Neuronal stem cell (in vitro differentiated cells): ENCODE measurements around the gene CLTC.

Experiments
- DNase-seq: peaks from one replicate; pipeline ENCODE4 v3.0.0-alpha.2; 2013; ENCODE audit warnings: low spot score
- H2AFZ ChIP-seq: one replicate; pipeline ENCODE4 v1.6.1; 2013; ENCODE audit warnings: mild to moderate bottlenecking, low read length, inconsistent platforms
- H2AK5ac ChIP-seq: 2 replicates; pipeline ENCODE4 v1.6.1; 2013; ENCODE audit warnings: low read depth, mild to moderate bottlenecking, inconsistent platforms, low read length, moderate library complexity, mixed read lengths
- H2BK120ac ChIP-seq: 2 replicates; pipeline ENCODE4 v1.6.1; 2013; ENCODE audit warnings: low read depth, mild to moderate bottlenecking, inconsistent platforms, low read length, moderate library complexity, mixed read lengths
- H2BK12ac ChIP-seq: one replicate; pipeline ENCODE4 v1.6.1; 2013; ENCODE audit warnings: low read length, inconsistent platforms
- H2BK15ac ChIP-seq: 2 replicates; pipeline ENCODE4 v1.6.1; 2013; ENCODE audit warnings: mild to moderate bottlenecking, low read length, inconsistent platforms, mixed read lengths
- H2BK5ac ChIP-seq: one replicate; pipeline ENCODE4 v1.6.1; 2013; ENCODE audit warnings: inconsistent platforms, mild to moderate bottlenecking, low read length, moderate library complexity
- H3K14ac ChIP-seq: one replicate; pipeline ENCODE4 v1.6.1; 2013; ENCODE audit warnings: low read length, inconsistent platforms
- H3K18ac ChIP-seq: 2 replicates; pipeline ENCODE4 v1.6.1; 2013; ENCODE audit warnings: low read length, inconsistent platforms
- H3K23ac ChIP-seq: 2 replicates; pipeline ENCODE4 v1.6.1; 2013; ENCODE audit warnings: low read depth, mild to moderate bottlenecking, mixed read lengths, low read length, inconsistent platforms; ENCODE audit not compliant: poor library complexity
- H3K27ac ChIP-seq: replicated peaks from 3 replicates; pipeline ENCODE4 v1.5.1; 2013; ENCODE audit warnings: low read length, inconsistent platforms
- H3K27me3 ChIP-seq, 3 experiments: 2 replicates each; pipeline ENCODE4 v1.6.1; 2013; ENCODE audit warnings: low read length in 3 of 3, mild to moderate bottlenecking in 2 of 3, inconsistent platforms in 1 of 3, low read depth in 1 of 3, mixed read lengths in 1 of 3, moderate library complexity in 1 of 3; ENCODE audit not compliant: control insufficient read depth in 3 of 3, insufficient read depth in 3 of 3
- H3K36me3 ChIP-seq, 2 donors: replicated peaks in 1 of 2; 2 replicates each; pipeline ENCODE4 v1.6.1; 2013; ENCODE audit warnings: low read length in 2 of 2; ENCODE audit not compliant: control insufficient read depth in 2 of 2, insufficient read depth in 2 of 2
- H3K4ac ChIP-seq: 2 replicates; pipeline ENCODE4 v1.6.1; 2013; ENCODE audit warnings: inconsistent platforms, mild to moderate bottlenecking, low read length, moderate library complexity
- H3K4me1 ChIP-seq, 2 donors: 1 replicate in 1 of 2; 2 replicates in 1 of 2; pipeline ENCODE4 v1.6.1; 2013; ENCODE audit warnings: low read length in 2 of 2, low read depth in 1 of 2; ENCODE audit not compliant: control insufficient read depth in 2 of 2, insufficient read depth in 1 of 2
- H3K4me2 ChIP-seq: one replicate; pipeline ENCODE4 v1.6.1; 2013; ENCODE audit warnings: mild to moderate bottlenecking, low read length, inconsistent platforms; ENCODE audit not compliant: insufficient read depth, poor library complexity, severe bottlenecking
- H3K4me3 ChIP-seq, 2 donors: 2 replicates each; pipeline ENCODE4 v1.5.1; 2013; ENCODE audit warnings: low read length in 2 of 2, mild to moderate bottlenecking in 2 of 2, inconsistent platforms in 1 of 2, moderate library complexity in 1 of 2
- H3K79me1 ChIP-seq: one replicate; pipeline ENCODE4 v1.6.1; 2013; ENCODE audit warnings: low read depth, mild to moderate bottlenecking, inconsistent platforms, low read length, moderate library complexity
- H3K9ac ChIP-seq: one replicate; pipeline ENCODE4 v1.6.1; 2013; ENCODE audit warnings: mild to moderate bottlenecking, low read depth, low read length, inconsistent platforms; ENCODE audit not compliant: poor library complexity
- H3K9me3 ChIP-seq, 2 donors: replicated peaks in 1 of 2; 2 replicates each; pipeline versions ENCODE3 to v1.6.1; 2013; ENCODE audit warnings: low read length in 2 of 2, mild to moderate bottlenecking in 2 of 2, inconsistent platforms in 1 of 2, low read depth in 1 of 2, mixed read lengths in 1 of 2, moderate library complexity in 1 of 2; ENCODE audit not compliant: control insufficient read depth in 2 of 2, insufficient read depth in 1 of 2
- H4K8ac ChIP-seq: one replicate; pipeline ENCODE4 v1.6.1; 2013; ENCODE audit warnings: low read depth, mild to moderate bottlenecking, inconsistent platforms, low read length, moderate library complexity
- H4K91ac ChIP-seq: one replicate; pipeline ENCODE4 v1.6.1; 2013; ENCODE audit warnings: low read length, low read depth, mild to moderate bottlenecking, inconsistent platforms; ENCODE audit not compliant: poor library complexity
- WGBS, 2 donors: extraction: QIAGEN DNeasy Blood & Tissue Kit; methylation state at CpG; one replicate each; pipeline ENCODE4 v1.1.7; 2013; ENCODE audit warnings: missing lambda C conversion rate in 2 of 2, mixed read lengths in 1 of 2; ENCODE audit not compliant: insufficient read length in 2 of 2, insufficient replicate concordance in 1 of 2; ENCODE audit errors: extremely low coverage in 2 of 2; 5-methylcytosine and 5-hydroxymethylcytosine counted together

The CLTC gene

DNA sequence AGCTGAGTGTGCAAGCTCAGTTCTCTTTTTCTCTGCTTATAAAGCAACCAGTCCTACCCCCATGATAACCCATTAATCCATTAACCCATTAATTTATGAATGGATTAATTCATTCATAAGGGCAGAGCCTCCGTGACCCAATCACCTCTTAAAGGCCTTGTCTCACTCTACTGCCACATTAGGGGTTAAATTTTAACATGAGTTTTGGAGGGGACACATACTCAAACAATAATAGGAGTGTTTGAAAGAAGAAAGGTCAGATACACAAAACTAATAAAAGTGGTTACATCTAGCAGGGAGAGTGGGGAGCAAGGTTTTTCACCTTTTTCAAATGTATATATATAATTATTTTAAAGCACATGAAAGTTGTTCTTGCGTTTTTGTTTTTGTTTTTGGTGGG lies 94.6 kb downstream of the CLTC start:
- DNase-seq, result no peak
- WGBS, 2 donors, result no CpG with 5 or more reads among the region's 2 CpGs
- no peak overlapping the region for H2BK12ac ChIP-seq

DNA sequence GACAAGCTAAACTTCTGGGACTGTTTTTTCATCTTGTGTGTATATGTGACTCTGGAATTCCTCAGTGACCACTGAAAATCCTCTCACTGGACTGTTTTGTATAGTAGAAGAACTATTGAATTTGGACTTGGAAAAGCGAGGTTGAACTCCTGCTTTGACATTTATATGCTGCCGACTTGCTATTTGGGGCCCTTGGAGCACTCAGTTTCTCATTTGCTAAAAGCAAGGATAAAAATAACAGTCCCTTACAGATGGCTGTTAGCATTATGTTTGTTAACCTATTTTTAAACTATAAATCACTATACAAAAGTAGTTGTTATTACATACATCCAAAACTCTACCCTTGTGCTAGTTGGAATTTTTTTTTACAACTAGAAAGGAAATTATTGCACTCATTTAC lies 96.7 kb downstream of the CLTC start:
- H3K4me2 ChIP-seq, result no peak overlapping the region
- H3K36me3 ChIP-seq, result no peaks in the 10 kb centered on the region
- H4K8ac ChIP-seq, result no peak overlapping the region
- H3K4me1 ChIP-seq, result no peaks in the 10 kb centered on the region
- H2AFZ ChIP-seq, result no peak overlapping the region
- no peak for DNase-seq
- H3K9me3 ChIP-seq, result no peaks in the 10 kb centered on the region
- H2BK15ac ChIP-seq, result no peak overlapping the region
- no peak overlapping the region for H3K4ac ChIP-seq
- H3K27me3 ChIP-seq, result no peaks in the 10 kb centered on the region
- H3K4me3 ChIP-seq, result no peak overlapping the region
- no peak overlapping the region for H4K91ac ChIP-seq
- H3K79me1 ChIP-seq, result no peaks in the 10 kb centered on the region
- no peak overlapping the region for H3K18ac ChIP-seq
- H3K14ac ChIP-seq, result no peak overlapping the region
- H3K23ac ChIP-seq, result no peak overlapping the region
- no peak overlapping the region for H2BK5ac ChIP-seq
- no peak overlapping the region for H2AK5ac ChIP-seq
- H3K27ac ChIP-seq, result no peak overlapping the region
- WGBS, 2 donors, result no CpG with 5 or more reads among the region's 2 CpGs
- no peak overlapping the region for H2BK12ac ChIP-seq
- no peak overlapping the region for H3K9ac ChIP-seq
- H2BK120ac ChIP-seq, result no peak overlapping the region

More for the DNA sequence above, 94.6 kb downstream of the CLTC start:
- Histone ChIP-seq H3K14ac (no peak overlapping the region), H3K79me1 (no peaks in the 10 kb centered on the region), H2AFZ (no peak overlapping the region), H3K4me3 (no peak overlapping the region), H3K27ac (no peak overlapping the region), H3K4ac (no peak overlapping the region), H3K4me2 (no peak overlapping the region), H2BK120ac (no peak overlapping the region), H3K9me3 (no peaks in the 10 kb centered on the region), H3K23ac (no peak overlapping the region), H3K18ac (no peak overlapping the region), H3K4me1 (peaks cover 0 to under 1% of the 10 kb centered on the region in 2 donors), H3K27me3 (no peaks in the 10 kb centered on the region), H2AK5ac (no peak overlapping the region), H2BK5ac (no peak overlapping the region), H3K9ac (no peak overlapping the region), H2BK15ac (no peak overlapping the region), H3K36me3 (no peaks in the 10 kb centered on the region), H4K8ac (no peak overlapping the region), H4K91ac (no peak overlapping the region)

DNA sequence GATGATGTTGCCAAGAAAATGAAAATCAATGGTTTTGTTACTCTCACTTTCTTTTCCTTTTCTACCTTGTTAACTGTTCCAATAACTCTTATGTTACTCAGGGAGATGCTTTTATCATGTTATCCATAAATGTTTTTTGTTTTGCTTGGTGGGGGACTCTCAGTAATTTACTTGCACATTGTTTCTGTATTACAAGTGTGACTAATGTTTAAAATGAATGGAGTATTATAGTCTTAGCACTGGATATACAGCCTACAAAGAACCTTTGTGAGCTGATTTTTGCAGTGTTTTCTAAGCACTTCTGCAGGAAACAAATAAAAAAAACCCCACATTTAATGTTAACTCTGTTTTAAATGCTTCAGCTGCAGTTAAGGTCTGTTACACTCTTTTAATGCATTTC lies 99.8 kb downstream of the CLTC start:
- Histone ChIP-seq H2BK5ac (no peak overlapping the region), H3K27ac (no peak overlapping the region), H3K14ac (no peak overlapping the region), H3K27me3 (no peaks in the 10 kb centered on the region), H3K4me2 (no peak overlapping the region), H3K36me3 (no peaks in the 10 kb centered on the region), H3K23ac (no peak overlapping the region), H3K79me1 (no peaks in the 10 kb centered on the region), H2AK5ac (no peak overlapping the region), H4K91ac (no peak overlapping the region), H3K4me3 (no peak overlapping the region), H3K9ac (no peak overlapping the region), H3K4ac (no peak overlapping the region), H2BK12ac (no peak overlapping the region), H3K9me3 (no peaks in the 10 kb centered on the region), H4K8ac (no peak overlapping the region), H3K4me1 (no peaks in the 10 kb centered on the region), H2AFZ (no peak overlapping the region), H2BK120ac (no peak overlapping the region), H2BK15ac (no peak overlapping the region), H3K18ac (no peak overlapping the region)
- DNase-seq, result no peak

DNA sequence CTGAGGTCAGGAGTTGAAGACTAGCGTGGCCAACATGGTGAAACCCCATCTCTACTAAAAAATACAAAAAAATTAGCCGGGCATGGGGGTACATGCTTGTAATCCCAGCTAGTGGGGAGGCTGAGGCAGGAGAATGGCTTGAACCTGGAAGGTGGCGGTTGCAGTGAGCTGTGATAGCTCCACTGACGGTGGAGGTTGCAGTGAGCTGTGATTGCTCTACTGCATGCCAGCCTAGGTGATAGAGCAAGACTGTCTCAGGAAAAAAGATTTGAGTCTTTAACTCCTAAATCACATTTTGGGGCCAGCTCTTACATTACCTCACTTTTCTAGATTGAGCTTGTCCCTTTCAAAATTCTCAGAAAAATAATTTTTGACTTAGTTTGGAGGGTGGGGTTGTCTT lies 102.9 kb downstream of the CLTC start:
- Histone ChIP-seq H3K23ac (no peak overlapping the region), H3K36me3 (no peaks in the 10 kb centered on the region), H2AK5ac (no peak overlapping the region), H3K27me3 (no peaks in the 10 kb centered on the region), H3K9ac (no peak overlapping the region), H3K27ac (no peak overlapping the region), H3K4me1 (no peaks in the 10 kb centered on the region), H2AFZ (no peak overlapping the region), H3K79me1 (no peaks in the 10 kb centered on the region), H3K4ac (no peak overlapping the region), H2BK120ac (no peak overlapping the region), H3K9me3 (no peaks in the 10 kb centered on the region), H3K4me2 (no peak overlapping the region), H2BK15ac (no peak overlapping the region), H2BK12ac (no peak overlapping the region), H4K91ac (no peak overlapping the region), H4K8ac (no peak overlapping the region), H3K4me3 (no peak overlapping the region), H3K14ac (no peak overlapping the region), H3K18ac (no peak overlapping the region), H2BK5ac (no peak overlapping the region)
- WGBS, 2 donors, result no CpG with 5 or more reads among the region's 4 CpGs
- DNase-seq, result no peak
